Measurements from ENCODE around the gene C7orf25. TPM values are rescaled to one million over a fixed set of nuclear protein-coding genes. Genes with fewer than 3 reads are reported as not detected.

C7orf25 gene
- total RNA-seq (2022; extraction: Qiagen RNA extraction; ENCODE audit: low read depth): 1.2 to 2.6 TPM (median 2.4 TPM) in 5 replicates

DNA sequence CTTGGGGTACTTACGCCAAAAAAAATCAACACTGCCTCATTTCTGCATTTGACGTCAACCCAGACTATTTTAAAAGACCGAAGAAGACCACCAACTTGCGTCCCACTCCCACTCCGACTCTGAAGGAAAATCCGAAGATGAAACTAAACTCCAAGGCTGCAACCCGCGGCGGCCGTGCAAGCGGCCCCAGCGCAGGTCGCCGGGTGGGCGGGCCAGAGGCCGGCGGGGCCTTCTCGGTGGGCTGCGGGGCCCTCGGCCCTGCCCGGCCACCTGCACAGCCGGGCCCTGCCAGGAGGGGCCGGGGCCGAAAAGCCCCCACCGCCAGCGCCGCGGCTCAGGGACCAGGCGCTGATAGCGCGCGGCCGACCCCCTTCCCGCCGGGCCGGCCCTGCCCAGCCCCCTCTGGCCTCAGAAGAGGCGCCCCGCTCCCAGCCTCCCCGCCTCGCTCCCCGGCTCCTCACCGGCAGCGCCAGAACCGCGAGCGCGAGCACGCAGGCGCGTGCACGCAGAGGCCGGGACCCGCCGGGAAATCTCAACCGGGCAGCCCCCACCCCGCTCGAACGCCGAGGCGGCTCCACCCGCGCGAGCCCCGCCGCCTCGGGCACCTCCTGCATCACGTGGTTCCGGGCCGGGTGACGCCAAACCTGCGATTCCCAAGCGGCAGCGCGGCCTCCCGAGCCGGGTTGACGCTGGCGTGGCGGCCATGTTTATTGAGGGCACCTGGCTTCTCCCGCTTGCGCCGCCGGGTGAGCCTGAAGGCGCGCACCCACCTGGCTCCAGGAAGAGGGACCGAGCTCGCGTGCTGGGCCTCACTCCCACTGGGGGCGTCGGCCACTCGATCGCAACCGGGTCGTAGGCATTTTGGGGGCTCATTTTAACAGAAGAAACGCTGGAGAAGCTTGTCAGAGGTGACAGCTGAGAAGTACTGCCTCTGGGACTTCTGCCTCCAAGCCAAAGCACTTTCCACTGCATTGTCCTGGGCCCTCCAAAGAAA, at the start of gene C7orf25:
TSS of gene C7orf25 (minus strand) at position 617 of the 994 bp plus-strand sequence. CDS start 1,170 bp downstream, outside the sequence.

DNA sequence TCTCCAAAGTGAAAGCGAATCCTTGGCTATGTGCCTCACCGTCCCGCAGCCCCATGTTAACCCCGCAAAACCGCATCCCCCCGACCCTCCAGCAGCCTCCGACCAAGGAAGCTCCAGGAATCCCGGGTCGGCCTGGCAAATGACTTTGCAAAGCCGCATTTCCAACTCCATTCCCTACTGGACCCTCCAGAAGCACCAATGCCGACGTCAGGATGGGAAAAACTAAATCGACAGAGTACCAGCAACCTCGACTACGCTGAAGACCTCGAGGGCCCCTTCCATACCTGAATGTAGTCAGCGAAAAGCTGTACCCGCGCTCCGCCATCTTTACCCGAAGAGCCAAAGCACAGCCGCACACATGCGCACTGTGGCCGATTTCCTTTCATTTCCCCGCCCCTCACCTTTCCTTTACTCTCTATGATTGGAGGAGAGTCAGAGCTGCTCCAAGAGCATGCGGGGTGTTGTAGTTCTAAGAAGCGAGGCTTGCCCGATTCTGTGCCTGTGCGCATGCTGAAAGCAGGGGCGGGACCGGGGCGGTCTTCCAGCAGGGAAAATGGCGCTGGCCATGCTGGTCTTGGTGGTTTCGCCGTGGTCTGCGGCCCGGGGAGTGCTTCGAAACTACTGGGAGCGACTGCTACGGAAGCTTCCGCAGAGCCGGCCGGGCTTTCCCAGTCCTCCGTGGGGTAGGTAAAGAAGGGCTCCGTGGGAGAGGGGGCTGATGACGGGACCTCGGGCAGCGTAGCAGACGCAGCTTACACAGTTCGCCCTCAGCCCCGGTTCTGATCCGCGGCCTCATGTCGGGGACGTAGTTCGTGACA, 20.2 kb upstream of the C7orf25 start, which contains the start of the genes MRPL32 and PSMA2:
TSS of gene MRPL32 (plus strand) at position 543 of the 818 bp plus-strand sequence. CDS start at position 554, 11 bp downstream.
TSS of gene PSMA2 (minus strand) at position 341 of the 818 bp plus-strand sequence. CDS start at position 325, 16 bp downstream.

Other genes starting within 250 kb of the C7orf25 start
- gene PSMA2, start 20.1 kb upstream of the C7orf25 start, total RNA-seq (2022; extraction: Qiagen RNA extraction; ENCODE audit: low read depth): 170 to 246 TPM (median 194 TPM) in 5 replicates
- gene MRPL32, start 20.3 kb upstream of the C7orf25 start, total RNA-seq (2022; extraction: Qiagen RNA extraction; ENCODE audit: low read depth): 64.0 to 82.3 TPM (median 70.8 TPM) in 5 replicates
- 12.5 to 16.8 TPM (median 13.5 TPM) in 5 replicates for gene HECW1, start 200.6 kb upstream of the C7orf25 start, total RNA-seq (2022; extraction: Qiagen RNA extraction; ENCODE audit: low read depth)

Data from A549 treated with ZK216348 at 1 μM for 4 hours (cell line).